HL-60 (cell line): ENCODE data around the gene MPP4.

ENCODE experiments used
- DNase-seq, 2 experiments: peaks; one replicate each; pipeline ENCODE4 v3.0.0-alpha.2; 2010 to 2020; ENCODE audit warnings: low read depth in 1 of 2, low spot score in 1 of 2
- H3K27ac ChIP-seq: fragments of 250-450 bp; sonication (Bioruptor Pico); replicated peaks from 2 replicates; pipeline ENCODE4 v1.5.1; 2020; ENCODE audit warnings: mild to moderate bottlenecking, moderate library complexity
- H3K27me3 ChIP-seq: fragments of 250-450 bp; sonication (Bioruptor Pico); 2 replicates; pipeline ENCODE4 v1.5.1; 2021; ENCODE audit warnings: mild to moderate bottlenecking, moderate library complexity; ENCODE audit not compliant: insufficient read depth, poor library complexity, severe bottlenecking
- H3K4me3 ChIP-seq: replicated peaks from 2 replicates; pipeline ENCODE4 v1.5.1; 2011; ENCODE audit warnings: mild to moderate bottlenecking, control low read depth, low read length; ENCODE audit not compliant: insufficient read depth
- GABPA ChIP-seq: IDR thresholded peaks from 2 replicates; pipeline ENCODE4 v1.6.1; 2012; ENCODE audit warnings: low read depth
- POLR2AphosphoS5 ChIP-seq: IDR thresholded peaks from 2 replicates; pipeline ENCODE4 v1.6.1; 2012; ENCODE audit warnings: low read depth
- SPI1 ChIP-seq: IDR thresholded peaks from 2 replicates; pipeline ENCODE4 v1.6.1; 2012; ENCODE audit warnings: low read depth, mild to moderate bottlenecking, borderline replicate concordance
- TF ChIP-seq, protein P1 (sequence below): IDR thresholded peaks from one replicate; pipeline ENCODE4 v1.5.1; 2011; ENCODE audit warnings: low read length, control low read depth, inconsistent platforms; ENCODE audit not compliant: insufficient read depth
- TF ChIP-seq, protein P2 (sequence below): IDR thresholded peaks from 2 replicates; pipeline ENCODE4 v1.6.1; 2012; ENCODE audit warnings: low read depth; ENCODE audit not compliant: insufficient replicate concordance

The MPP4 gene

DNA sequence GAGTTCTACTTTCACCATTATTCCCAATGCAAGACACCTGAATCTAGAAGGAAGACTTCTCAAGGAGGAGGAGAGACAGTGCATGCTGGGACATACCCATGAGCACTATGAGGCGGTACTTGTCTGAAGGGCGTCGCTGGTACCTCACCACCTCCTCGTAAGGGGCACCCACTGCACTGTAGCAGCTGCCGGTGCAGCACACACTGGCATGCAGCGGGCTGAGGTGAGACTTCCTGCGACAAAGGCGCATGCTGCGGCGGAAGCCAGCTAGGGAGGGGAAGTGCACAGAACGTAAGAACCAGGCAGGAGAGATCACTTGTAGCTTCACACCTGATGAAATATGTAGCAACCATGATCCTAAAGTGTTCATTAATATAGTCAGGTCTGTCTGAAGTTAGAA lies 42.3 kb downstream of the MPP4 start:
- no peaks in the 10 kb centered on the region for H3K27me3 ChIP-seq
- no peak for DNase-seq
- TF ChIP-seq SPI1: no peak
- no peak overlapping the region for H3K27ac ChIP-seq
- H3K4me3 ChIP-seq: no peak overlapping the region

DNA sequence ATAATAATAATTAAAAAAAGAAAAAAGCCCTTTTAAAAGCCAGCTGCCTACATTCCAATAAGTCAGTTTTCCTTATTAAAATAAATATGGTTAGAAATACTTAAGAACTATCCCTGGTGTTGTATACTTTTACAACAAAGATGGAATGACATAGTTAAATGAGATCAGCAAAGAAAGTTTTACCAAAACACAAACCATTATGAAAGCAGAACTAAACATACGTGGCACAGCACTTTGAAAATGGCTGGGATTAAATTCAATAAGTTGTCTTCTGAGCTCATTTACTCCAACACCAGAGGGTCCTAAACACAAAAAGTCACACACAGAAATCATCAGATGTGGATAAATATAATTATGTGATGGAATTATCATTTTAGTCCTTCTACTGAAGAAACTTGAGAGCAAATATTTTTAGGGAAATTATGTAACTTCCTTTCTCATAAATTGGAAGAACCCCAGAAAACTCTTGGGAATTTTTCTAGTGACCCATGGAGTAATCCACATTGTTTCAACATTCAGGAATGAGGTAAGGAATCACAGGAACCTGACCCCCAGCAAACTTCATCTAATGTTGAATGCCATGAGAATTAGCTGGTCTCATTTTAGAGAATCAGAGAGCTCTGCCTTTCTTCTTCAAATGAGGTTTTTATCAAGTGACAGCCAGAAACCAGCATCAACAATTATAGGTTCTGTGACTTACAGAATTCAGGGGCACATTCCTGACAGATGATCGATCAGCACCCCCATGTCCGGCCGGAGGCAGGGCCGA lies 43.6 kb downstream of the MPP4 start:
- no peak overlapping the region for H3K4me3 ChIP-seq
- no peak for DNase-seq
- TF ChIP-seq SPI1: no peak
- TF ChIP-seq, protein P1, sequence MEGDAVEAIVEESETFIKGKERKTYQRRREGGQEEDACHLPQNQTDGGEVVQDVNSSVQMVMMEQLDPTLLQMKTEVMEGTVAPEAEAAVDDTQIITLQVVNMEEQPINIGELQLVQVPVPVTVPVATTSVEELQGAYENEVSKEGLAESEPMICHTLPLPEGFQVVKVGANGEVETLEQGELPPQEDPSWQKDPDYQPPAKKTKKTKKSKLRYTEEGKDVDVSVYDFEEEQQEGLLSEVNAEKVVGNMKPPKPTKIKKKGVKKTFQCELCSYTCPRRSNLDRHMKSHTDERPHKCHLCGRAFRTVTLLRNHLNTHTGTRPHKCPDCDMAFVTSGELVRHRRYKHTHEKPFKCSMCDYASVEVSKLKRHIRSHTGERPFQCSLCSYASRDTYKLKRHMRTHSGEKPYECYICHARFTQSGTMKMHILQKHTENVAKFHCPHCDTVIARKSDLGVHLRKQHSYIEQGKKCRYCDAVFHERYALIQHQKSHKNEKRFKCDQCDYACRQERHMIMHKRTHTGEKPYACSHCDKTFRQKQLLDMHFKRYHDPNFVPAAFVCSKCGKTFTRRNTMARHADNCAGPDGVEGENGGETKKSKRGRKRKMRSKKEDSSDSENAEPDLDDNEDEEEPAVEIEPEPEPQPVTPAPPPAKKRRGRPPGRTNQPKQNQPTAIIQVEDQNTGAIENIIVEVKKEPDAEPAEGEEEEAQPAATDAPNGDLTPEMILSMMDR: no peak
- H3K27me3 ChIP-seq: no peaks in the 10 kb centered on the region
- H3K27ac ChIP-seq: no peak overlapping the region

DNA sequence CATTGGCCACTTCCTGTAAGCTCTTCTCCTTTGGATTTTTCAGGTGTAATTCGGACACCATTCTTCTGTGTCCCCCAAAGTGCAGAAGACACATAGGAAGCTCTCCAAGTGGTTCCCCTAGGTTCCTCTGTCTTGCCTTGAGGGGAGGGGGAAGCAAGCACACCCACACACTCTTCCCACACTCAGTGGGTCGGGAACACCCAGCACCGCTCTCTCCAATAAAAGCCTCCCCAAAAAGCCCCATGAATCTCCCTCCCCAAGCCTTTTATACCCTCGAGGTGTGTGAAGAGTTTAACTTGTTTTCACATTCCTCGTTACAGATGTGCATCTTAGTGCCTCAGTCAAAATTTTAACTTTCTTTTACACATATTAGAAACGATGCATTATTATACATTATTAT lies 45.2 kb downstream of the MPP4 start:
- no peak for DNase-seq
- Histone ChIP-seq H3K4me3 (no peak overlapping the region), H3K27me3 (no peaks in the 10 kb centered on the region), H3K27ac (no peak overlapping the region)
- TF ChIP-seq, protein P2, sequence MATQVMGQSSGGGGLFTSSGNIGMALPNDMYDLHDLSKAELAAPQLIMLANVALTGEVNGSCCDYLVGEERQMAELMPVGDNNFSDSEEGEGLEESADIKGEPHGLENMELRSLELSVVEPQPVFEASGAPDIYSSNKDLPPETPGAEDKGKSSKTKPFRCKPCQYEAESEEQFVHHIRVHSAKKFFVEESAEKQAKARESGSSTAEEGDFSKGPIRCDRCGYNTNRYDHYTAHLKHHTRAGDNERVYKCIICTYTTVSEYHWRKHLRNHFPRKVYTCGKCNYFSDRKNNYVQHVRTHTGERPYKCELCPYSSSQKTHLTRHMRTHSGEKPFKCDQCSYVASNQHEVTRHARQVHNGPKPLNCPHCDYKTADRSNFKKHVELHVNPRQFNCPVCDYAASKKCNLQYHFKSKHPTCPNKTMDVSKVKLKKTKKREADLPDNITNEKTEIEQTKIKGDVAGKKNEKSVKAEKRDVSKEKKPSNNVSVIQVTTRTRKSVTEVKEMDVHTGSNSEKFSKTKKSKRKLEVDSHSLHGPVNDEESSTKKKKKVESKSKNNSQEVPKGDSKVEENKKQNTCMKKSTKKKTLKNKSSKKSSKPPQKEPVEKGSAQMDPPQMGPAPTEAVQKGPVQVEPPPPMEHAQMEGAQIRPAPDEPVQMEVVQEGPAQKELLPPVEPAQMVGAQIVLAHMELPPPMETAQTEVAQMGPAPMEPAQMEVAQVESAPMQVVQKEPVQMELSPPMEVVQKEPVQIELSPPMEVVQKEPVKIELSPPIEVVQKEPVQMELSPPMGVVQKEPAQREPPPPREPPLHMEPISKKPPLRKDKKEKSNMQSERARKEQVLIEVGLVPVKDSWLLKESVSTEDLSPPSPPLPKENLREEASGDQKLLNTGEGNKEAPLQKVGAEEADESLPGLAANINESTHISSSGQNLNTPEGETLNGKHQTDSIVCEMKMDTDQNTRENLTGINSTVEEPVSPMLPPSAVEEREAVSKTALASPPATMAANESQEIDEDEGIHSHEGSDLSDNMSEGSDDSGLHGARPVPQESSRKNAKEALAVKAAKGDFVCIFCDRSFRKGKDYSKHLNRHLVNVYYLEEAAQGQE: no peak
- TF ChIP-seq GABPA: no peak

DNA sequence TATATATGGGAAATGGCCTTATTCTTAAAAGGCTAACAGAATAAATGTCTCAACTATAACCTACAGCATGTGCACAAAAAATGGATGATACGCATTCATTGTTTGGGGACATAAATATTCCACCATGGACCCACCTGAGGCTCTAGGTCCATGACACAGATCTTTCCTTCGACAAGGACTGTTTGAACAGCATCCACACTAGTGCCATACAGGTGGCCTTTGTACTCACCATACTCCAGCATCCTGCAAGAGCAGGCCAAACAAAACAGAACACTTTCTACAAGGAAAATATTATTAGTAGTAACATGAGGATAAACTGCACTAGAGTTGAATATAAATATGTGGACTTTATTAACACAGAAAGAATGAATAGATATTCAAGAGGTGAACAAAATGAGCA lies 49.0 kb downstream of the MPP4 start:
- no peak for TF ChIP-seq GABPA
- TF ChIP-seq SPI1: no peak
- TF ChIP-seq, protein P1: no peak
- no peak for TF ChIP-seq POLR2AphosphoS5
- TF ChIP-seq, protein P2: no peak
- Histone ChIP-seq H3K27me3 (no peaks in the 10 kb centered on the region), H3K4me3 (no peak overlapping the region), H3K27ac (no peak overlapping the region)
- DNase-seq: no peak

DNA sequence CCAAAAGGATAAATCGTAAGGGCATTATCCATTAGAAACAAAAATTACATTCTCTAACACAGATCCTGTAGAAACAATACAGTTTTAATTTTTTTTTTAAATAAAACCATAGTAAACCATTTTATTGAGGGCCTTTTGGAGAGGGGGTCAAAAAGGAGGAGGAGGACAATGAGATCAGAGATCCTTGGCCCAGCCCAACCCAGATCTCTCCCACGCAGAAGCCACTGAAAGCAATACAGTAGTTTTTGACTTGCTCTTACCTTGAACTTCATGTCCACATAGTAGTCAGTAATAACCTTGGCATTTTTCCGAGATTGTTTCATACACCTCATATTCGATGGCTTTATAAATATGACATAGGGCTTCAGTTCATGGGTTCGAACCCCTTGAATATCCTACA lies 51.0 kb downstream of the MPP4 start:
- no peak for DNase-seq
- H3K4me3 ChIP-seq: no peak overlapping the region
- H3K27me3 ChIP-seq: no peaks in the 10 kb centered on the region
- TF ChIP-seq GABPA (no peak), POLR2AphosphoS5 (no peak), SPI1 (no peak)
- TF ChIP-seq, protein P1: no peak
- TF ChIP-seq, protein P2: no peak
- H3K27ac ChIP-seq: no peak overlapping the region
